ENCODE measurements around the gene SHISA5. TPM values are rescaled to one million over a fixed set of nuclear protein-coding genes. Genes with fewer than 3 reads are reported as not detected.
A peak's percentile ranks its signal among the peaks of the same experiment; 100 is the strongest.
"Not testable (repeated sequence)": the region's sequence is repeated elsewhere in the genome, so short reads cannot be mapped to it uniquely, and the experiment has no call there.

SHISA5 gene
- polyA plus RNA-seq, 3 donors, result 101 to 126 (median 109) TPM

- no peak for DNase-seq
Observed at GRCh38 chr3:48500656-48501055, 3.3 kb downstream of the SHISA5 start.

DNA sequence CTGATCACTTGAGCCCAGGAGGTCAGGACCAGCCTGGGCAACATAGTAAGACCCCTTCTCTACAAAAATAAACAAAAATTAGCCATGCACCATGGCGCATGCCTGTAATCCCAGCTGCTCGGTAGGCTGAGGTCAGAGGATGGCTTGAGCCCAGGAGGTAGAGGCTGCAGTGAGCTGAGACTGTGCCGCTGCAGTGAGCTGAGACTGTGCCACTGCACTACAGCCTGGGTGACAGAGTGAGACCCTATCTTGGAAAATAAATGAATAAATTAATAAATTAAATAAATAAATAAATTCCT, 10.8 kb downstream of the SHISA5 start:
- no peak for DNase-seq

GRCh38 chr3:48492461-48493202, 11.3 kb downstream of the SHISA5 start:
- DNase-seq, result no peak

DNA sequence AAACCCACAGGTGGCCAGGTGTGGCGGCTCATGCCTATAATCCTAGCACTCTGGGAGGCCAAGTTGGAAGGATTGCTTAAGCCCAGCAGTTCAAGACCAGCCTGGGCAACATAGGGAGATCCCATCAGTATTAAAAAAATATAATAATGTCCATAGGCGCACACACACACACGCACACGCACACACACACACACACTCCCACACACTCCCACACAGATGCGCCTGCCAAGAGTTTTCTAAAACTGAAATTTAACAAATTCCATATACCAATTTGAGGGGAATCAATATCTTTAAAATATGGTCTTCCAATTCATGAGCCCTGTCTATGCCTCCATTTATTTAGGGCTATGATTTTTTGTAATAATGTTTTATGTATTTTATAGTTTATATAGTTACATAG, 17.0 kb downstream of the SHISA5 start:
- DNase-seq, result no peak

GRCh38 chr3:48482822-48483221, 21.2 kb downstream of the SHISA5 start:
- not testable (repeated sequence) for DNase-seq

DNA sequence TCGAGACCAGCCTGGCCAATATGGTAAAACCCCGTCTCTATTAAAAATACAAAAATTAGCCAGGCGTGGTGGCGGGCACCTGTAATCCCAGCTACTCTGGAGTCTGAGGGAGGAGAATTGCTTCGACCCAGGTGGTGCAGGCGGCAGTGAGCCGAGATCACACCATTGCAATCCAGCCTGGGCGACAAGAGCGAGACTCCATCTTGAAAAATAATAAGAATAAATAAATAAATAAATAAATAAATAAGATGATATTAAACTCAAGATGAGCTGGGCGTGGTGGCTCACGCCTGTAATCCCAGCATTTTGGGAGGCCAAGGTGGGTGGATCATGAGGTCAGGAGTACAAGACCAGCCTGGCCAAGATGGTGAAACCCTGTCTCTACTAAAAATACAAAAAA, 23.1 kb downstream of the SHISA5 start:
- not testable (repeated sequence) for DNase-seq

DNA sequence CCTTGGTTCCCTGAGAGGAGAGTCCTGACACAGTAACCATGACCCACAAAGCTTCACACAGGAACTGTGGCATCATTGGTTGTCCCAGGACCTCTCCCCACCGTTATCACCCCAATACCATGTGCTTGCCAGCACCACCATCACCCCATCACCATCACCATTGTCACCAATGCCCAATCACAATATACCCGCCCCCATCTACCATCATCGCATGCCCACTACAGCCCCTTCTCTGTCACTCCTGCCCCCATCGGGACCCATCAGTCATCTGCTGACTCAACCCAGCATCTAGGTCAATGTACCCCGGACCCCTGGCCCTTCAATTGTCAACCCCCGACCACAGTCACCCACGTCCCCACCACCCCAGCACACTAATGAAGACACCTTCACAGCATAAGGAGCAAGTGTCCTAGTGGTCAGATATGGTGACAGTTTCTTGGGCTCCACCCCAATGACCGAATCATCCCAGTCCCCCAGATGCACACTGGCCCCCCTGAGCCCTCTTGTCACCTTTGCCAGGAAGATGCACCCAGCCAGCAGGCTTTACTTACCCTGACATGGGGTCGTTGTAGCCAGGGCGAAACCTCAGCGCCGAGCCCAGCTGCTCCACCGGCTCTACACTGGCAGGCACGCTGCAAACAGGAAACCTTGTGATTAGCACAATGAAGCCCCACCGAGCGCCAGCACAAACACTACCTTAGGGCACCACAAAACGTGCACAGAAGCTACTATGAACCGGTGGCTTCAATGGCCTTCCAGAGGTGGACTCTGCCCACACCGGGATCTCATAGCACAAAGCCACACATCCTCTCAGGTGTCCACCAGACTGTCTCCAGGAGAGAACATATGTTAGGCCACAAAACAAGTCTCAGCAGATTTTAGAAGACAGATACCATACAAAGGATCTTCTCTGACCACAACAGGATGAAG, 25.1 kb downstream of the SHISA5 start:
- no peak for DNase-seq

DNA sequence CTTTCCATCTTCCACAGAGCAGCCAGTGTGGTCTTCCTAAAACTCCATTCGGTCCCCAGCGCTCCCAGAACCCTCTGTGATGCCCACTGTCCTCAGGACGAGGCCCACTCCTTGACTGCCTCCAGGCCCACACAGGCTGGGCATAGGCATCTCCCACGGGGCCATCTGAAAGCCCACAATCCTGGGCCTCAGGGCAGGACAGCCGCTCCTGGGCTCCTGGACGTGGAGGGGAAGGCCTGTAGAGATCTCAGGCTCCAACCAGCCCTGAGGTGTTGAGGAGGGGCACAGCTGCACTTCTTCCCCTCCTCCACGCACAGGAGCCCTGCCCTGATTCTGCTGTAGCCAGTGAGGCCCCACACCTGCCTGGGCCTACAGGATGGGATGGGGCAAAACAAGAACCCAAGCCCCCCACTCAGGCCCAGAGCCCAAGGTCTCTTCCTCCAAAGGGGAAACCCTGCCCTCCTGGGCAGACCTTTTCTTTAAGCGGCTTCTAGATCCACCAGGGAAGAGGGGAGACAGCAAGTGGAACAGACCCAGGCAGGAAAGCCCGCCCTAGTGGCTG, 25.9 kb downstream of the SHISA5 start:
- DNase-seq, result no peak

GRCh38 chr3:48476426-48477053, 27.4 kb downstream of the SHISA5 start:
- no peak for DNase-seq

- DNase-seq, result no peak
Observed at GRCh38 chr3:48475188-48475587, 28.8 kb downstream of the SHISA5 start.

- DNase-seq, result no peak
Observed at GRCh38 chr3:48474619-48475018, 29.4 kb downstream of the SHISA5 start.

- not testable (repeated sequence) for DNase-seq
Observed at GRCh38 chr3:48474031-48474430, 29.9 kb downstream of the SHISA5 start.

GRCh38 chr3:48473617-48473952, 30.4 kb downstream of the SHISA5 start:
- DNase-seq, result no peak

DNA sequence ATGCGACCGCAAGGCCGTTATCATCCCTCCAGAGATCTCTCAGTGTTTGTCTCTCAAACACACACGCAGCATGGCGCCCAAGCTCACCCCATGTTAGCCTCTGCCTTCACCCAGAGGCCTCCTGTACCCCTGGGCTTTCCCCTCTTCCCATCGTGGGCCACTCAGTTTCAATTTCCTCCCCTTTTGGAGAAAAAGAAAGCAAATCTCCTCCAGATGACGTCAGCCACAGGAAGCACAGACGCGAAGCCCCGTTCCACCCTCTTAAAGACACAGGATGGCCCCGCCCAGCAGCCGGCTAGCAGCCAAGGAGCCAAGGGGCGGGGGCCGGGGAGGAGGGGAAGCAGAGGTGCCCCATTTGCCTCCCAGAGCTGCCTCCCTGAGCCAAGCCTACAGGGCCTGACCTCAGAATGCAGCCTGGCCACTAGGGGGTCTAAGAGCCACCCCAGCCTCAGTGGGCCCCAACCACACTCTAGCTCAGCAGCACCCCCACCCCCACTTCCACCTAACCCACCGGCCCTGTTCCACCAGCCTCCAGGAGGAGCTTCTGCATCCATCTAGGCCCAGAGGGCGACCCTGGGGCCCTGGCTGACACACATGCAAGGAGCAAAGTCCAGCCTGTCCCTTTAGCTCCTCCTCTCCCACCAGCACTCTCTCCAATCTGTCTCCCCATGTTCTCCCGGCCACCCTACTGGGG, 30.9 kb downstream of the SHISA5 start:
- DNase-seq, result peak; percentile 92

DNA sequence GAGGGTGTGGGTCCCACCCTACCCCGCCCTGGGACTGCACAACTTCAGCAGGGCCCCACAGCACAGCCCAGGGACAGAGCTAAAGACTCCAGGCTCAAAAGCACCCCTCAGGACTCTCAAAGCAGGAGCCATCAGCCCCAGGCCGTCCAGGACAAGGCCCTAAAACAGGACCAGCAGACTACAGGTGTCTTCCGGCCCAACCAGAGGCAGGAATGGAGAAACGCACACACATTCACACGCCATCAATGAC, 31.4 kb downstream of the SHISA5 start:
- no peak for DNase-seq

GRCh38 chr3:48470286-48470685, 33.7 kb downstream of the SHISA5 start:
- DNase-seq, result no peak

GRCh38 chr3:48469046-48469915, 34.7 kb downstream of the SHISA5 start:
- DNase-seq, result no peak

DNA sequence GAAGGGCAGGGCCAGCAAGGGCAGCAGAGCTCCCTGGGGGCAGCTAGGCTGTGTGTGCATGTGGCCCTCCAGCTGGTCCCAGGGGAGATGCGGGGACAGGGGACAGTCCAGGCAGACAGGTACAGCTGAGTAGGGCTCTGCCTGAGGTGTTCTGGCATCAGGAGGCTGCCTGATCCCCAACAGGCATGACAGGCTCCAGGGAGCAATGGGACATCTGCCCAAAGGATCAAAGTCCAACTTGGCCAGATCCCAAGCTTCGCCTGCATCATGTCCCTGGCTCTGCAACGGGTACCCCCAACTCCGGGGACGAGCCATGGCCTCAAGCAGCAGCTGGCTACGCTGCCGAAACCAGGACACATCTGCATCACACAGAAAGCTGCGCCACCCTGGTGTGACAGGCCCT, 35.6 kb downstream of the SHISA5 start:
- no peak for DNase-seq

- DNase-seq, result no peak
Observed at GRCh38 chr3:48467473-48468267, 36.3 kb downstream of the SHISA5 start.

- DNase-seq, result no peak
Observed at GRCh38 chr3:48467110-48467454, 36.9 kb downstream of the SHISA5 start.
